Measurements from ENCODE around the gene CLCNKB.

- TF ChIP-seq CTCF (IDR thresholded peaks at IDR 0.05; ENCODE audit: low read depth, low read length, poor library complexity, severe bottlenecking) (no peak), EZH2phosphoT487 (IDR thresholded peaks at IDR 0.05; ENCODE audit: borderline replicate concordance, low read length) (no peak)
Observed at GRCh38 chr1:16065269-16065576, 21.6 kb downstream of the CLCNKB start.

Measured in DOHH2 (cell line).